K562 (cell line): ENCODE results near the gene ATAD3C. TPM values are rescaled to one million over a fixed set of nuclear protein-coding genes. Genes with fewer than 3 reads are reported as not detected.
"Not testable (repeated sequence)": the region's sequence is repeated elsewhere in the genome, so short reads cannot be mapped to it uniquely, and the experiment has no call there.

ENCODE experiments used
- ATAC-seq: fragments of 200-7000 bp; cut with Tn5 transposase; 3 replicates; pipeline ENCODE4 v1.9.1; 2020; ENCODE audit warnings: moderate library complexity
- BruUV-seq: library from RNA; stranded (reverse); fragments of 400-500 nt; replicated peaks from 2 replicates; lab custom pipeline; 2021; lab: Mats Ljungman, UMichigan
- CTCF ChIA-PET: fragments of 300-600 bp; formaldehyde crosslinking; extraction: SDS; loops from one replicate; lab custom pipeline; 2021; ENCODE audit warnings: low intra/inter-chr PET ratio; lab: Yijun Ruan, JAX
- POLR2A ChIA-PET: fragments of 300-600, 350-650 bp; sonication (Branson Sonifier 250); formaldehyde crosslinking; extraction: SDS; loops from one replicate; lab custom pipeline; 2021; ENCODE audit warnings: antibody characterized with exemption, inconsistent platforms; lab: Yijun Ruan, JAX
- DNase-seq, 4 experiments: peaks; one replicate each; pipeline versions ENCODE4 v3.0.0 to v3.0.0-alpha.2; 2011 to 2018; ENCODE audit warnings: low spot score in 3 of 4, mixed read lengths in 3 of 4; ENCODE audit errors: extremely low read depth in 1 of 4
- FAIRE-seq: peaks from 2 replicates; lab custom pipeline; 2011; peaks lifted over from hg19 to GRCh38; lab: Jason Lieb, UNC
- H2AFZ ChIP-seq: 2 replicates; pipeline ENCODE4 v1.6.0; 2011; ENCODE audit warnings: low read depth, low read length, control low read depth, inconsistent platforms
- H3K27ac ChIP-seq: fragments of 200-600 bp; 3 replicates; pipeline ENCODE4 v1.8.0; 2011; ENCODE audit warnings: low read depth, mild to moderate bottlenecking, control low read depth, inconsistent platforms, low read length, moderate library complexity, mixed read lengths; ENCODE audit errors: extremely low read depth
- H3K27me3 ChIP-seq, 2 experiments: fragments of 300-600 bp in 1 of 2; 2 replicates in 1 of 2; 3 replicates in 1 of 2; pipeline versions ENCODE4 v1.6.0 to v1.8.0; 2011; ENCODE audit warnings: inconsistent platforms in 2 of 2, low read length in 2 of 2, mild to moderate bottlenecking in 1 of 2, mixed read lengths in 1 of 2, moderate library complexity in 1 of 2; ENCODE audit not compliant: control insufficient read depth in 2 of 2, insufficient read depth in 2 of 2
- H3K36me3 ChIP-seq: fragments of 300-600 bp; 3 replicates; pipeline ENCODE4 v1.8.0; 2011; ENCODE audit warnings: mild to moderate bottlenecking, low read length, inconsistent platforms; ENCODE audit not compliant: control insufficient read depth, insufficient read depth
- H3K4me1 ChIP-seq, 2 experiments: fragments of 200-600 bp in 1 of 2; replicated peaks in 1 of 2; 2 replicates in 1 of 2; 3 replicates in 1 of 2; pipeline versions ENCODE4 v1.5.1 to v1.8.0; 2011; ENCODE audit warnings: inconsistent platforms in 2 of 2, low read length in 2 of 2, mild to moderate bottlenecking in 1 of 2, mixed read lengths in 1 of 2, moderate library complexity in 1 of 2; ENCODE audit not compliant: control insufficient read depth in 2 of 2, insufficient read depth in 2 of 2
- H3K4me2 ChIP-seq: 2 replicates; pipeline ENCODE4 v1.6.1; 2011; ENCODE audit warnings: low read length, control low read depth, inconsistent platforms, mixed read lengths; ENCODE audit not compliant: insufficient read depth
- H3K4me3 ChIP-seq: fragments of 200-600 bp; sonication (generic), shearing (Covaris generic); 2 replicates; pipeline ENCODE4 v1.5.1; 2016; ENCODE audit warnings: control low read depth, inconsistent platforms
- H3K79me2 ChIP-seq: fragments of 200-600 bp; 3 replicates; pipeline ENCODE4 v1.8.0; 2011; ENCODE audit warnings: low read length, inconsistent platforms; ENCODE audit not compliant: control insufficient read depth, insufficient read depth
- H3K9ac ChIP-seq, 2 experiments: 2 replicates each; pipeline versions ENCODE4 v1.6.0 to v1.6.1; 2011; ENCODE audit warnings: low read depth in 2 of 2, low read length in 2 of 2, control low read depth in 1 of 2, inconsistent platforms in 1 of 2, mild to moderate bottlenecking in 1 of 2, mixed read lengths in 1 of 2; ENCODE audit not compliant: insufficient read depth in 1 of 2
- H3K9me1 ChIP-seq: one replicate; pipeline ENCODE4 v1.6.0; 2011; ENCODE audit warnings: inconsistent platforms, mild to moderate bottlenecking, low read length, moderate library complexity; ENCODE audit not compliant: control insufficient read depth, insufficient read depth
- H3K9me3 ChIP-seq: replicated peaks from 2 replicates; pipeline ENCODE4 v1.5.1; 2011; ENCODE audit warnings: low read depth, low read length, inconsistent platforms; ENCODE audit not compliant: control insufficient read depth, insufficient read depth
- H4K20me1 ChIP-seq: replicated peaks from 2 replicates; pipeline ENCODE4 v1.6.1; 2011; ENCODE audit warnings: low read length, inconsistent platforms, mixed read lengths; ENCODE audit not compliant: control insufficient read depth, insufficient read depth
- KDM5B ChIP-seq: fragments of 200-600 bp; sonication (generic); IDR thresholded peaks from 2 replicates; pipeline ENCODE4 v1.6.1; 2012; ENCODE audit warnings: low read depth, mild to moderate bottlenecking, moderate library complexity, low read length, control low read depth, inconsistent platforms; ENCODE audit not compliant: insufficient replicate concordance
- NR2C2 ChIP-seq, 2 experiments: fragments of 200-800 bp in 1 of 2; sonication (Bioruptor generic) in 1 of 2; sonication (generic) in 1 of 2; formaldehyde crosslinking in 1 of 2; IDR thresholded peaks; 2 replicates each; pipeline versions ENCODE4 v1.6.1 to v1.8.0; 2016 to 2022; ENCODE audit warnings: mild to moderate bottlenecking in 1 of 2, missing compliant biosample characterization in 1 of 2, missing genetic modification characterization in 1 of 2, missing genetic modification reagents in 1 of 2
- POLR2B ChIP-seq: fragments of 450-650 bp; IDR thresholded peaks from 2 replicates; pipeline ENCODE4 v1.6.1; 2018; ENCODE audit warnings: low read depth; ENCODE audit not compliant: partially characterized antibody
- RBFOX2 ChIP-seq: fragments of 200-400 bp; formaldehyde crosslinking; IDR thresholded peaks from 2 replicates; pipeline ENCODE4 v1.6.1; 2017; ENCODE audit warnings: low read depth, mild to moderate bottlenecking, low read length, moderate library complexity
- RBM22 ChIP-seq: fragments of 200-400 bp; formaldehyde crosslinking; IDR thresholded peaks from 2 replicates; pipeline ENCODE4 v1.6.1; 2018; ENCODE audit warnings: low read length, low read depth; ENCODE audit not compliant: poor library complexity, severe bottlenecking
- WGBS: fragments of 100-300 bp; shearing (Covaris generic); methylation state at CpG from one replicate; pipeline ENCODE4 v1.1.6; 2016; ENCODE audit warnings: low coverage, mixed read lengths; ENCODE audit not compliant: insufficient coverage; ENCODE audit errors: missing lambda C conversion rate; 5-methylcytosine and 5-hydroxymethylcytosine counted together
- in situ Hi-C: fragments of 300-500 bp; cut with MboI; formaldehyde crosslinking; loops from 4 replicates; pipeline ENCODE4 v1.15.0; 2018; ENCODE audit warnings: inconsistent platforms, mixed read lengths
- intact Hi-C: fragments of 100-400 bp; cut with micrococcal nuclease; formaldehyde crosslinking; loops from 2 replicates; pipeline ENCODE4 v1.14.2; 2022
- polyA plus RNA-seq, 8 experiments: library from polyadenylated mRNA; depleted of rRNA in 4 of 8; stranded (reverse) in 5 of 8; unstranded in 3 of 8; fragments of >200 nt; fragmentation: Nextera tagmentation in 2 of 8; fragmentation: Illumina TruSeq in 1 of 8; extraction: Ambion mirVana in 2 of 8; extraction: Trizol in 1 of 8; gene quantifications; 2 replicates each; pipeline versions ENCODE4 v1.2.1 to v1.2.3, GENCODE V29; 2011 to 2014; ENCODE audit warnings: inconsistent platforms in 1 of 8, missing spikeins in 1 of 8
- total RNA-seq, 7 experiments: library from RNA; depleted of rRNA in 6 of 7; stranded (reverse); fragments of >200 nt in 6 of 7; fragmentation: Illumina TruSeq in 2 of 7; extraction: Trizol in 2 of 7; gene quantifications; 2 replicates each; pipeline versions ENCODE4 v1.2.1 to v1.2.3, GENCODE V29; 2011 to 2021; ENCODE audit warnings: low replicate concordance in 1 of 7

Gene ATAD3C
- total and polyA plus RNA-seq, 9 of the 15 experiments (the other 6 are each of a cell fraction or from before 2014, with no cell fraction given) = 0.03 to 0.18 TPM; not detected in 7

GRCh38 chr1:1402901-1403392 is 46.5 kb upstream of the ATAD3C start:
- H3K9ac ChIP-seq; intact Hi-C loops; H3K4me3 ChIP-seq; in situ Hi-C loops; H2AFZ ChIP-seq; H3K4me2 ChIP-seq; ATAC-seq; DNase-seq; H3K27ac ChIP-seq; H3K9me3 ChIP-seq; BruUV-seq; H3K9me1 ChIP-seq; H3K27me3 ChIP-seq; FAIRE-seq; CTCF ChIA-PET; TF ChIP-seq NR2C2 (CRISPR knock-in tag; IDR thresholded peaks at IDR 0.05): not testable (repeated sequence)
- peaks cover 84% of the 10 kb centered on the region for H3K79me2 ChIP-seq
- POLR2A ChIA-PET = interaction anchor here (0.7 to 1.7 kb wide), 9 partner anchors 7 to 356 kb away, joined by 3 to 8 read pairs (median 3); partner anchors contain the start of gene AURKAIP1
- peak; percentile 14 for TF ChIP-seq KDM5B
- TF ChIP-seq RBFOX2 = 0 out of 2 replicates have a peak, but pooled peaks have one; percentile 29
- TF ChIP-seq RBM22 = peak; percentile 34
- 0 out of 2 replicates have a peak, but pooled peaks have one; percentile 44 for TF ChIP-seq NR2C2 (tag; IDR thresholded peaks at IDR 0.05)
- peak; percentile 24 for TF ChIP-seq POLR2B
- H3K4me1 ChIP-seq = peaks cover 23 to 68% of the 10 kb centered on the region in 2 experiments
- H3K36me3 ChIP-seq = peaks cover 71% of the 10 kb centered on the region
- WGBS = 78% methylated on average over 8 of the region's 9 CpGs
- H4K20me1 ChIP-seq = peaks cover 14% of the 10 kb centered on the region
